Measurements from ENCODE around the gene GLIS1. TPM values are rescaled to one million over a fixed set of nuclear protein-coding genes. Genes with fewer than 3 reads are reported as not detected.

The GLIS1 gene
- total and polyA plus RNA-seq, 2 experiments from 2014 or later, result 0.26 to 0.31 TPM

DNA sequence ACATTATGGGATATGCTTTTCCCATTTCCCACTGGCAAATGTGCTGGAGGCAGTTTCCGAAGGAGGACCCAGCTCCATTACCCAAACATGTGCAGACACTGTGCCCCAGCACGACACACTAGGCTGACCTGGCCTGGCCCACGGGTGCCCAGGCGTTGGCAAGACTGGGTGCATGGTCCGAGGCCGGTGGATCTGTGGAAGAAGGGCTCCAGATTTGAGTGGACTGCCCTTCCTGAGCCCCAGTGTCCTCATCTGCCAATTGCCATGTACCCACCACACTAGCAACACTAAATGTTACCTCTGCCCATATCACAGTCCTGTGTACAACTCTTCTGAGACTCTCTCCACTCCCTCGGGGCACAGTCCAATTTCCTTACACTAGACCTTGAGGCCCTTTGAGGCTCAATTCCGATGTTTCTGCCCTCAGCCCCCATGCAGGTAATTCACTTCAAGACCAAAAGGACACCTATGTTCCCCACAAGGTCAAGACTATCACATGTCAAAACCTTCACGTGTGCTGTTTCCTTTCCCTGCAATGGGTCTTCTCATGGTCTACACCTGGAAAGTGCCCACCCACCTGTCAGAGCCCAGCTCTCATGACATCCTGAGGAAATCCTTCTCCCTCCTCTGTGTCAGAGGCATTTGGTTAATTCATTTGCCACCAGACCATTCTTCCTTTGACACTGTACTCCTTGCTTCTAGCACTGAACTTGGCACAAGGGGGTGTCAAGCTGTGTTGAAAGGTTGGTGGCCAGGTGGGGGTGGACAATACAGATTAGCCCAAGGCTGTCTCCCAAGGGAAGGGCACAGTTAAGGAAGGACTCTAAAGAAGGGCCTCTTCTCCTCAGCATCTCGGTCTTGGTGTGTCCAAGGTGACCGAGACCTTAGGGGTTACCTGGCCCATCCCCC, 154.8 kb downstream of the GLIS1 start (continued):
- TF ChIP-seq, protein P1, sequence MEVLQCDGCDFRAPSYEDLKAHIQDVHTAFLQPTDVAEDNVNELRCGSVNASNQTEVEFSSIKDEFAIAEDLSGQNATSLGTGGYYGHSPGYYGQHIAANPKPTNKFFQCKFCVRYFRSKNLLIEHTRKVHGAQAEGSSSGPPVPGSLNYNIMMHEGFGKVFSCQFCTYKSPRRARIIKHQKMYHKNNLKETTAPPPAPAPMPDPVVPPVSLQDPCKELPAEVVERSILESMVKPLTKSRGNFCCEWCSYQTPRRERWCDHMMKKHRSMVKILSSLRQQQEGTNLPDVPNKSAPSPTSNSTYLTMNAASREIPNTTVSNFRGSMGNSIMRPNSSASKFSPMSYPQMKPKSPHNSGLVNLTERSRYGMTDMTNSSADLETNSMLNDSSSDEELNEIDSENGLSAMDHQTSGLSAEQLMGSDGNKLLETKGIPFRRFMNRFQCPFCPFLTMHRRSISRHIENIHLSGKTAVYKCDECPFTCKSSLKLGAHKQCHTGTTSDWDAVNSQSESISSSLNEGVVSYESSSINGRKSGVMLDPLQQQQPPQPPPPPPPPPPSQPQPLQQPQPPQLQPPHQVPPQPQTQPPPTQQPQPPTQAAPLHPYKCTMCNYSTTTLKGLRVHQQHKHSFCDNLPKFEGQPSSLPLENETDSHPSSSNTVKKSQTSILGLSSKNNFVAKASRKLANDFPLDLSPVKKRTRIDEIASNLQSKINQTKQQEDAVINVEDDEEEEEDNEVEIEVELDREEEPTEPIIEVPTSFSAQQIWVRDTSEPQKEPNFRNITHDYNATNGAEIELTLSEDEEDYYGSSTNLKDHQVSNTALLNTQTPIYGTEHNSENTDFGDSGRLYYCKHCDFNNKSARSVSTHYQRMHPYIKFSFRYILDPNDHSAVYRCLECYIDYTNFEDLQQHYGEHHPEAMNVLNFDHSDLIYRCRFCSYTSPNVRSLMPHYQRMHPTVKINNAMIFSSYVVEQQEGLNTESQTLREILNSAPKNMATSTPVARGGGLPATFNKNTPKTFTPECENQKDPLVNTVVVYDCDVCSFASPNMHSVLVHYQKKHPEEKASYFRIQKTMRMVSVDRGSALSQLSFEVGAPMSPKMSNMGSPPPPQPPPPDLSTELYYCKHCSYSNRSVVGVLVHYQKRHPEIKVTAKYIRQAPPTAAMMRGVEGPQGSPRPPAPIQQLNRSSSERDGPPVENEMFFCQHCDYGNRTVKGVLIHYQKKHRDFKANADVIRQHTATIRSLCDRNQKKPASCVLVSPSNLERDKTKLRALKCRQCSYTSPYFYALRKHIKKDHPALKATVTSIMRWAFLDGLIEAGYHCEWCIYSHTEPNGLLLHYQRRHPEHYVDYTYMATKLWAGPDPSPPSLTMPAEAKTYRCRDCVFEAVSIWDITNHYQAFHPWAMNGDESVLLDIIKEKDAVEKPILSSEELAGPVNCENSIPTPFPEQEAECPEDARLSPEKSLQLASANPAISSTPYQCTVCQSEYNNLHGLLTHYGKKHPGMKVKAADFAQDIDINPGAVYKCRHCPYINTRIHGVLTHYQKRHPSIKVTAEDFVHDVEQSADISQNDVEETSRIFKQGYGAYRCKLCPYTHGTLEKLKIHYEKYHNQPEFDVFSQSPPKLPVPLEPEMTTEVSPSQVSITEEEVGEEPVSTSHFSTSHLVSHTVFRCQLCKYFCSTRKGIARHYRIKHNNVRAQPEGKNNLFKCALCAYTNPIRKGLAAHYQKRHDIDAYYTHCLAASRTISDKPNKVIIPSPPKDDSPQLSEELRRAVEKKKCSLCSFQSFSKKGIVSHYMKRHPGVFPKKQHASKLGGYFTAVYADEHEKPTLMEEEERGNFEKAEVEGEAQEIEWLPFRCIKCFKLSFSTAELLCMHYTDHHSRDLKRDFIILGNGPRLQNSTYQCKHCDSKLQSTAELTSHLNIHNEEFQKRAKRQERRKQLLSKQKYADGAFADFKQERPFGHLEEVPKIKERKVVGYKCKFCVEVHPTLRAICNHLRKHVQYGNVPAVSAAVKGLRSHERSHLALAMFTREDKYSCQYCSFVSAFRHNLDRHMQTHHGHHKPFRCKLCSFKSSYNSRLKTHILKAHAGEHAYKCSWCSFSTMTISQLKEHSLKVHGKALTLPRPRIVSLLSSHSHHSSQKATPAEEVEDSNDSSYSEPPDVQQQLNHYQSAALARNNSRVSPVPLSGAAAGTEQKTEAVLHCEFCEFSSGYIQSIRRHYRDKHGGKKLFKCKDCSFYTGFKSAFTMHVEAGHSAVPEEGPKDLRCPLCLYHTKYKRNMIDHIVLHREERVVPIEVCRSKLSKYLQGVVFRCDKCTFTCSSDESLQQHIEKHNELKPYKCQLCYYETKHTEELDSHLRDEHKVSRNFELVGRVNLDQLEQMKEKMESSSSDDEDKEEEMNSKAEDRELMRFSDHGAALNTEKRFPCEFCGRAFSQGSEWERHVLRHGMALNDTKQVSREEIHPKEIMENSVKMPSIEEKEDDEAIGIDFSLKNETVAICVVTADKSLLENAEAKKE (CRISPR knock-in tag; IDR thresholded peaks at IDR 0.05), result no peak
- TF ChIP-seq NANOG (IDR thresholded peaks at IDR 0.05; ENCODE audit: borderline replicate concordance) (no peak), EZH2 (IDR thresholded peaks at IDR 0.05; ENCODE audit: low read depth, unreplicated experiment) (no peak)

DNA sequence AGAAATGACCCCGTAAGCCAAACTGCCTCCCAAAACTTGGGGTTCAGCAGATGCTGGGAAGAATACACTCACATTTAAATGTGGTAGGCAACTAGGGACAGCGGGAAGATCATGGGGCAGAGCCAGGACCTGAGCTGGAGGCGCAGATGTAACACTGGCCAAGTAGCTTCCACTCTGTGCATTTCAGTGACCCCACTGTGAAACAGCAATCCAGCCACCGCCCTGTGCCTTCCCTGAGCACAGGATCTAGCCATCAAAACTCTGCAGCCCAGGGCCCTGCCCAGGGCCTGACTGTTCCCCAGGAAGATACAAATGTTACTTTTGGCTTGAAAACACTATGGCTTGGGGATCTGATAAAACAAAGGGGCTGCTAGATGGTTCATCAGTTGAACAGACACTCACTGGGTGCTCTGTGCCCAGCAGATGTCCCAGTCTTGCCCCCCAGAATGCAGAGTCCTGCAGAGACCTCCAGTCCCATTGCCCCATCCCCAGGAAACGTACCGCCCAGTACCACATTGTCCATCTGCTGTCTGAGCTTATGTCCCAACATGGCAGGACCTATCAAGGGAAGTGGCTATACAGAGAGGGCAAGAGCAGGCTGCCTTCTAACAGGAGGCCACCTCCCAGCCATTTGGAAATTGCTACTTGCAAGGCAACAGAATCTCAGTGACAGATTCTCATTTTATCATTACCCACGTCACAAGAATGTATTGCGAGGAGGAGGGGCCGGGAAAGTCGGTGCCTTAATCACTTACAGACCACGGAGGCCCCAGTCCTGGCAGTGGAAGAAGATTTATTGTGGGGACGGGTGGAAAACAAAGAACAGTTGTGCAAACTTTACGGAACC, 155.7 kb downstream of the GLIS1 start:
- peaks cover under 1% of the 10 kb centered on the region for H3K27me3 Mint-ChIP-seq (ENCODE audit: insufficient read depth, low read depth, poor library complexity)
- Histone ChIP-seq H3K4me3 (no peak overlapping the region), H3K36me3 (ENCODE audit: insufficient read depth) (no peaks in the 10 kb centered on the region), H3K4me1 (ENCODE audit: insufficient read depth) (no peaks in the 10 kb centered on the region), H3K4me2 (no peak overlapping the region), H3K9me2 (ENCODE audit: insufficient read depth) (no peaks in the 10 kb centered on the region), H3K27ac (ENCODE audit: low read depth) (no peak overlapping the region), H3K79me2 (replicated peaks; ENCODE audit: insufficient read depth) (no peaks in the 10 kb centered on the region), H3F3A (replicated peaks; ENCODE audit: low read depth) (no peaks in the 10 kb centered on the region), H4K20me1 (replicated peaks; ENCODE audit: insufficient read depth) (no peaks in the 10 kb centered on the region), H2AFZ (no peak overlapping the region), H3K27me3 (ENCODE audit: insufficient read depth) (no peaks in the 10 kb centered on the region)
- no peaks in the 10 kb centered on the region for H3K9me3 Mint-ChIP-seq
- DNase-seq (ENCODE audit: low spot score) (no peak), ATAC-seq (no peak)
- H3K36me3 Mint-ChIP-seq (ENCODE audit: low read depth), result no peaks in the 10 kb centered on the region
- TF ChIP-seq JUNB (IDR thresholded peaks at IDR 0.05; ENCODE audit: unreplicated experiment) (no peak), STAT1 (IDR thresholded peaks at IDR 0.05; ENCODE audit: unreplicated experiment) (no peak)
- H3K4me1 Mint-ChIP-seq, result peaks cover 14% of the 10 kb centered on the region
- H3K27ac Mint-ChIP-seq, result no peak overlapping the region
- no peak overlapping the region for H3K4me3 Mint-ChIP-seq

All from GM23338 (cell line).